Measurements from ENCODE around the gene ATP1A4. TPM values are rescaled to one million over a fixed set of nuclear protein-coding genes. Genes with fewer than 3 reads are reported as not detected.

ATP1A4 gene
- total and polyA plus RNA-seq, 2 of the 13 experiments (the other 11 are each of a cell fraction or from before 2014, with no cell fraction given): not detected

DNA sequence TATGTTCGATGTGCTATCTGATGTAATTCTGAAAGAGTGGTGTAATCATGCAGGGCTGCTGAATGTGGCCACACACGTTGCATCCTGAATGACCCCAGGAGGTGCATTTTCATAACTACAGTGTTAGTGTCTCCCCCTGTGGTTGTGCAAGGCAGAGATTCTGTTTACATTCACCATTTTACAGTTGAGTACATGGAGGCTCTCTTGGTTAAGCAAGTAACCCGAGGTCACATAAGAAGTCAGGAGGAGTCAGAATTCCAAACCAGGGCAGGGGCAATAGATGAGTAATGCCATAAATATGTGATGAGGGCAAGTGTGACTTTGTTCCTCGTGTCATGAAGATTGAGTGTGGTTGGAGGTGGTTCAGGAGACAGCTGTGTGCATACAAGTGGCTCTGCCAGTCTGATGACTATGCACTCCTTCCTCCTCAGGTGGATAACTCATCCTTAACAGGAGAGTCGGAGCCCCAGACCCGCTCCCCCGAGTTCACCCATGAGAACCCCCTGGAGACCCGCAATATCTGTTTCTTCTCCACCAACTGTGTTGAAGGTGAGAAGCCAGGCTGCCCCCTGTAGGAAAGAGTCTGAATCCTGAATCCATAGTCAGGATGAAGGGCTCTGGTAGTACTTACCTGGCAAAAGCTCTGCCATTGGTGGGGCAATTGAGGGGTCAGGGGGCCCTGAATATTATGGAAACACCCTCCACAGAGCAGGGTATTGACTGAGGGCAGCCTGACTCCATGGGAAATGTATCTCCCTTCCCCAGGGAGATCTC lies 26.5 kb upstream of the ATP1A4 start (continued):
- TF ChIP-seq ZNF337 (CRISPR knock-in tag; IDR thresholded peaks at IDR 0.05; ENCODE audit: borderline replicate concordance, low read depth): no peak
- no peak for TF ChIP-seq HBP1 (CRISPR knock-in tag; IDR thresholded peaks at IDR 0.05; ENCODE audit: low read depth)
- no peak for TF ChIP-seq ZNF414 (CRISPR knock-in tag; IDR thresholded peaks at IDR 0.05)
- TF ChIP-seq, protein P1, sequence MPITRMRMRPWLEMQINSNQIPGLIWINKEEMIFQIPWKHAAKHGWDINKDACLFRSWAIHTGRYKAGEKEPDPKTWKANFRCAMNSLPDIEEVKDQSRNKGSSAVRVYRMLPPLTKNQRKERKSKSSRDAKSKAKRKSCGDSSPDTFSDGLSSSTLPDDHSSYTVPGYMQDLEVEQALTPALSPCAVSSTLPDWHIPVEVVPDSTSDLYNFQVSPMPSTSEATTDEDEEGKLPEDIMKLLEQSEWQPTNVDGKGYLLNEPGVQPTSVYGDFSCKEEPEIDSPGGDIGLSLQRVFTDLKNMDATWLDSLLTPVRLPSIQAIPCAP (CRISPR knock-in tag; IDR thresholded peaks at IDR 0.05; ENCODE audit: low read depth): no peak
- TF ChIP-seq RARA (CRISPR knock-in tag; IDR thresholded peaks at IDR 0.05): peak; percentile 79
- no peak for TF ChIP-seq MEIS2 (CRISPR knock-in tag; IDR thresholded peaks at IDR 0.05)
- peak; percentile 56; the same call in 1 of the 2 replicates for TF ChIP-seq JUND (CRISPR knock-in tag; IDR thresholded peaks at IDR 0.05)
- no peak for TF ChIP-seq NPAS2 (CRISPR knock-in tag; IDR thresholded peaks at IDR 0.05; ENCODE audit: borderline replicate concordance)
- TF ChIP-seq, protein P2, sequence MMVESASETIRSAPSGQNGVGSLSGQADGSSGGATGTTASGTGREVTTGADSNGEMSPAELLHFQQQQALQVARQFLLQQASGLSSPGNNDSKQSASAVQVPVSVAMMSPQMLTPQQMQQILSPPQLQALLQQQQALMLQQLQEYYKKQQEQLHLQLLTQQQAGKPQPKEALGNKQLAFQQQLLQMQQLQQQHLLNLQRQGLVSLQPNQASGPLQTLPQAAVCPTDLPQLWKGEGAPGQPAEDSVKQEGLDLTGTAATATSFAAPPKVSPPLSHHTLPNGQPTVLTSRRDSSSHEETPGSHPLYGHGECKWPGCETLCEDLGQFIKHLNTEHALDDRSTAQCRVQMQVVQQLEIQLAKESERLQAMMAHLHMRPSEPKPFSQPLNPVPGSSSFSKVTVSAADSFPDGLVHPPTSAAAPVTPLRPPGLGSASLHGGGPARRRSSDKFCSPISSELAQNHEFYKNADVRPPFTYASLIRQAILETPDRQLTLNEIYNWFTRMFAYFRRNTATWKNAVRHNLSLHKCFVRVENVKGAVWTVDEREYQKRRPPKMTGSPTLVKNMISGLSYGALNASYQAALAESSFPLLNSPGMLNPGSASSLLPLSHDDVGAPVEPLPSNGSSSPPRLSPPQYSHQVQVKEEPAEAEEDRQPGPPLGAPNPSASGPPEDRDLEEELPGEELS (CRISPR knock-in tag; IDR thresholded peaks at IDR 0.05): 0 out of 2 replicates have a peak, but pooled peaks have one; percentile 20
- TF ChIP-seq, protein P3, sequence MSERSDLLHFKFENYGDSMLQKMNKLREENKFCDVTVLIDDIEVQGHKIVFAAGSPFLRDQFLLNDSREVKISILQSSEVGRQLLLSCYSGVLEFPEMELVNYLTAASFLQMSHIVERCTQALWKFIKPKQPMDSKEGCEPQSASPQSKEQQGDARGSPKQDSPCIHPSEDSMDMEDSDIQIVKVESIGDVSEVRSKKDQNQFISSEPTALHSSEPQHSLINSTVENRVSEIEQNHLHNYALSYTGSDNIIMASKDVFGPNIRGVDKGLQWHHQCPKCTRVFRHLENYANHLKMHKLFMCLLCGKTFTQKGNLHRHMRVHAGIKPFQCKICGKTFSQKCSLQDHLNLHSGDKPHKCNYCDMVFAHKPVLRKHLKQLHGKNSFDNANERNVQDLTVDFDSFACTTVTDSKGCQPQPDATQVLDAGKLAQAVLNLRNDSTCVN (CRISPR knock-in tag; IDR thresholded peaks at IDR 0.05; ENCODE audit: borderline replicate concordance): no peak
- TF ChIP-seq, protein P4, sequence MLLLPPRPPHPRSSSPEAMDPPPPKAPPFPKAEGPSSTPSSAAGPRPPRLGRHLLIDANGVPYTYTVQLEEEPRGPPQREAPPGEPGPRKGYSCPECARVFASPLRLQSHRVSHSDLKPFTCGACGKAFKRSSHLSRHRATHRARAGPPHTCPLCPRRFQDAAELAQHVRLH (CRISPR knock-in tag; IDR thresholded peaks at IDR 0.05; ENCODE audit: borderline replicate concordance, low read depth): no peak
- TF ChIP-seq TCF12 (IDR thresholded peaks at IDR 0.05): no peak
- TF ChIP-seq TCF12 (CRISPR knock-in tag; IDR thresholded peaks at IDR 0.05): no peak
- TF ChIP-seq ZNF557 (CRISPR knock-in tag; IDR thresholded peaks at IDR 0.05): no peak
- TF ChIP-seq ZMYM3 (CRISPR knock-in tag; IDR thresholded peaks at IDR 0.05): 0 out of 2 replicates have a peak, but pooled peaks have one; percentile 13
- TF ChIP-seq AGO2 (optimal IDR thresholded peaks at IDR 0.05; ENCODE audit: low read depth, low read length): no peak
- TF ChIP-seq MAFF (IDR thresholded peaks at IDR 0.05; ENCODE audit: low read depth, low read length): no peak
- no peak for TF ChIP-seq RNF2 (conservative IDR thresholded peaks at IDR 0.05; ENCODE audit: low read depth)
- TF ChIP-seq ZNF343 (CRISPR knock-in tag; IDR thresholded peaks at IDR 0.05): no peak
- no peak for TF ChIP-seq MXD1 (CRISPR knock-in tag; IDR thresholded peaks at IDR 0.05)
- TF ChIP-seq ZNF350 (CRISPR knock-in tag; IDR thresholded peaks at IDR 0.05; ENCODE audit: borderline replicate concordance, low read depth): no peak
- peak; percentile 25; the same call in 1 of the 2 replicates for TF ChIP-seq ZNF644 (CRISPR knock-in tag; IDR thresholded peaks at IDR 0.05; ENCODE audit: low read depth)

Data from HepG2 (cell line).